ENCODE results near the gene ITSN2.
"Not testable (repeated sequence)": the region's sequence is repeated elsewhere in the genome, so short reads cannot be mapped to it uniquely, and the experiment has no call there.

Gene ITSN2

DNA sequence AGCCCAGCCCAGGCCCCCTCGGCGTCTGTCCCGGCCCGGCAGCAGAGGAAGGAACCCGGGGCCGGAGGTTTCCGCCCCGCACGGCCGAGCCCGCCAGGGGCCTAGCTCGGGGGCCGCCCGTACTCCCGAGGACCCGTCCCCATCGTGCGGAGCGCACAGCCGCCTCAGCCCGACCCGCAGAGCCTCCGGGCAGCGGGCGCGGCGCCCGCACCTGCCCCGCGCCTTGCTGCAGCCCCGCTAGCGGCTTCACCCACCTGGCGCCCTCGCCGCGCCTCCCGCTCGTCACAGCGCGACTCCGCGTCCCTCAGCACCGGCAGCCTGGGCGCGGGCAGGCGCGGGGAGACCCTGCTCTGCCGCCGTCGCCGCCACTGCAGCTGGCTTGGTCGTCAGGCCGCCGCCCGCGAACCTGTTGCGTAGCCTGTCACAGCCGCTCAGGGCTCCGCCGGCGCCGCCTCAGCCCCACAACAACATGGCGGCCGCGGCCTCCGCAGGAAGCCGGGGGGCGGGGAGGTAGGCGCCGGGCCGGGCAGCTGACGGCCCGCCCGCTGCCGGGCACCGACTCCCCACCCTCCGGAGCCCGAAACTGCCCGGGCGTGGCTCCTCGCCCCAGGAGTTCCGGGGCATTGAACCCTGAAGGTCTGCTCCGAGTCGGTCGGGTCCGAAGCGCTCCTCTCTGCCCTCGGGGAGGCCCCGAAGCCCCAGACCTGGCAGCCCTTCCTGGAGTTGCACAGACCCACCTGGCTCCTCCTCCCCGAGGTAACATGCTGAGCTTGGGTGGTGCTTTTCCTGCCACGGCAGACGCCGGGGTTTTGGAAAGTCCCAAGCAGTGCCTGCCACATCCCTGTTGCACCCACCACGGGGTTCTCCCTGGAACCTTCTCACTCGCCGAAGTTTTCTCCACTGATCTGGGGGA, at the start of gene ITSN2:
TSS of gene ITSN2 (minus strand) at position 487 of the 913 bp plus-strand sequence. CDS start 32,454 bp downstream, outside the sequence.
- DNase-seq (ENCODE audit: low spot score): peak; percentile 74

DNA sequence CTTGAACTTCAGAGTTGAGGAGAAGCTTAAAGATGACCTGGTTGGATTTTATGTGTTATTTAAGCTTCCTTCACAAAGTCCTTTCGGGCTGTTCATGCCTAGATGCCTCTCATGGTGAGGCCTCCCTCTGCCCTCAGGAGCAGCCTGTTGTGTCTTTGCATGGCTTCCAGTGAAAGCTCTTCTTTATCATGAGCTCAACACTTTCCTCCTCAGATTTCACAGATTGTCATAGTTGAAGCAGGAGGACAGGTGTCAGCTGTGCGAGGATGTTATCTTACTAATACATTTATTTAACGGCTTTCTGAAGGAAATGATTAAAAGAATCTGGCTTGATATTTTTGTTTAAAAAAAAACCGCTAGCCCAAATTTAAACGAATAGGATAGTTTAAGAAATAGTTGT, 48.8 kb upstream of the ITSN2 start:
- DNase-seq (ENCODE audit: low spot score): no peak

DNA sequence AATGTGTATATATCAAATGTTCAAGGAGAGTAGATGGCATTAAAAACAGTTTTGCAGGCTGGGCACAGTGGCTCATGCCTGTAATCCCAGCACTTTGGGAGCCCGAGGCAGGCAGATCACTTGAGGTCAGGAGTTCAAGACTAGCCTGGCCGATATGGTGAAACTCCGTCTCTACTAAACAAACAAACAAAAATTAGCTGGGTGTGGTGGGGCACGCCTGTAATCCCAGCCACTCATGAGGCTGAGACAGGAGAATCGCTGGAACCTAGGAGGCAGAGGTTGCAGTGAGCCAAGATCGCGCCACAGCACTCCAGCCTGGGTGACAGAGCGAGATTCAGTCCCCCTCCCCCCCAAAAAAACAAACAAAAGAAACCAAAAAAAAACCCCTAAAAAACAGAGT, 48.4 kb upstream of the ITSN2 start:
- DNase-seq (ENCODE audit: low spot score): not testable (repeated sequence)

DNA sequence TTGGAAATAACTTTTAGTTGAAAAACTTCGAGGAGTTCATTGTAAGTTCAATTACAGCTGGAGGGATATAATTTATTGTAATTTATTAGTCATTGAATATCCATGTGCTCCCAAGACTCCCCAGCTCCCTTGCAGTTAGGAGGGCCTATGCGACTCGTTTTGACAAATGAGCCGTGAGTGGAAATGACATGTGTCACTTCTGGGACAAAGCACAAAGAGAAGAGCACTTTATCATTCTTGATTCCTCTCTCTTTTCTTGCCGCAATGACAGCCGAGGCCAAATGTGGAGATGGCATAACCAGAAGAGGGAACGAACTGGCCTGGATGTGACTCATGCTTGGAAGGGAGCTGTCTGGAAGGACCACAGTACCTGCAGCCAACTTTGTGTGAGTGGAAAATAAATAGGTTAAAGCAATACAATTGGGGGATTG, 44.2 kb upstream of the ITSN2 start:
- no peak for DNase-seq (ENCODE audit: low spot score)

DNA sequence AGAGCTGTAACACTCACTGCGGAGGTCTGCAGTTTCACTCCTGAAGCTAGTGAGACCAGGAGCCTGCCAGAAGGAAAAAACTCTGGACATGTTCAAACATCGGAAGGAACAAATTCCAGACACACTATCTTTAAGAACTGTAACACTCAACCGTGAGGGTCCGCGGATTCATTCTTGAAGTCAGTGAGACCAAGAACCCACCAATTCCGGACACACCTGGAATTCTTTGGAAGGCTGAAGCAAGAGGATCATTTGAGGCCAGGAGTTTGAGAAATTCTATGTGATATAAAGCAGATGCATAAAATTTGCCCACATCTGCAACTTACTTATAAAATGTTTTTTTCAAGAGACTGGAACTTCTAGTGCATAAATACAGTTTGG, 43.5 kb upstream of the ITSN2 start:
- DNase-seq (ENCODE audit: low spot score): no peak

DNA sequence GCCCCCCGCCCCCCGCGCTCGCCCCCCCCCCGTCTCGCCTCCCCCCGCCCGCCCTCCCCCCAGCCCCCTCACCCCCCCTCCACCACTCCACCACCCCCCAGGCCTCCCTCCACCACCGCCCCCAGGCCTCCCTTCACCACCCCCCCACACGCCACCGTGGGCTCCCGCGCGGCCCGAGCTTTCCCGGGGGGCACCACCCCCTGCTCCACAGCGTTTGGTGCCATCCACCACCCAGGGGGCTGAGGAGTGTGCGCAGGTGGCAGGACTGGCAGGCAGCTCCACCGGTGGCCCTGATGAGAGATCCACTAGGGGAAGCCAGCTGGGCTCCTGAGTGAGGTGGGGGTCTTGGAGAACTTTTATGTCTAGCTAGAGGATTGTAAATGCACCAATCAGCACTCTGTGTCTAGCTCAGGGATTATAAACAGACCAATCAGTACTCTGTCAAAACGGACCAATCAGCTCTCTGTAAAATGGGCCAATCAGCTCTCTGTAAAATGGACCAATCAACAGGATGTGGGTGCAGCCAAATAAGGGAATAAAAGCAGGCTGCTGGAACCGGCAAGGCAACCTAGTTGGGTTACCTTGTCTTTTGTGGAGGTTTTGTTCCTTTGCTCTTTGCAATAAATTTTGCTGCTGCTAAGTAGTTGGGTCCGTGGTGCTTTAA, 43.0 kb upstream of the ITSN2 start:
- no peak for DNase-seq (ENCODE audit: low spot score)

DNA sequence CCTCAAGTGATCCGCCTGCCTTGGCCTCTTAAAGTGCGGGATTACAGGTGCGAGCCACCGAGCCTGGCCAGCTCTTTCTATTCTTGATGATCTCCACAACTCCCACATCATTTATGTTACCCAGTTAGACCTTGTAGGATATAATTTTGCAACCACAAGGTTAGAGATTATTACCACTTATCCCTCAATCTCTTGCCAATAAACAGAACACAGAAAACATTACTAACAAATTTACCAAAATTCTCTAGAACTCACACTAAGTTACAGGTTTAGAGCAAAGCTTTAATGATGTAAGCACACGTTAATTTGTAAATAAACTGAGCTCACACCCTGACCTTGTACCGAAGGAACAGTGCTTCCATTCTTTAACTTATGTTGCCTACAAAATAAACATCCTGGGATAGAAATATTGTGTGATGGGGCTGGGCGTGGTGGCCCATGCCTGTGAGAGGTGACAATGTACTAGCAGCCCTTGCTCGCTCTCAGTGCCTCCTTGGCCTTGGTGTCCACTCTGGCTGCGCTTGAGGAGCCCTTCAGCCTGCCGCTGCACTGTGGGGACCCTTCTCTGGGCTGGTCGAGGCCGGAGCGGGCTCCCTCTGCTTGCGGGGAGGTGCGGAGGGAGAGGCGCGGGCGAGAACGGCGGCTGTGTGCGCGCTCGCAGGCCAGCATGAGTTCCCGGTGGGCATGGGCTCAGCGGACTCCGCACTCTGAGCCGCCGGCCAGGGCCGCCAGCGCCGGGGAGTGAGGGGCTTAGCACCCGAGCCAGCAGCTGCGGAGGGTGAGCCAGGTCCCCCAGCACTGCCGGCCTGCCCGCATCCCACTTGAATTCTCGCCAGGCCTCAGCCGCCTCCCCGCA, 42.1 kb upstream of the ITSN2 start:
- DNase-seq (ENCODE audit: low spot score): no peak

DNA sequence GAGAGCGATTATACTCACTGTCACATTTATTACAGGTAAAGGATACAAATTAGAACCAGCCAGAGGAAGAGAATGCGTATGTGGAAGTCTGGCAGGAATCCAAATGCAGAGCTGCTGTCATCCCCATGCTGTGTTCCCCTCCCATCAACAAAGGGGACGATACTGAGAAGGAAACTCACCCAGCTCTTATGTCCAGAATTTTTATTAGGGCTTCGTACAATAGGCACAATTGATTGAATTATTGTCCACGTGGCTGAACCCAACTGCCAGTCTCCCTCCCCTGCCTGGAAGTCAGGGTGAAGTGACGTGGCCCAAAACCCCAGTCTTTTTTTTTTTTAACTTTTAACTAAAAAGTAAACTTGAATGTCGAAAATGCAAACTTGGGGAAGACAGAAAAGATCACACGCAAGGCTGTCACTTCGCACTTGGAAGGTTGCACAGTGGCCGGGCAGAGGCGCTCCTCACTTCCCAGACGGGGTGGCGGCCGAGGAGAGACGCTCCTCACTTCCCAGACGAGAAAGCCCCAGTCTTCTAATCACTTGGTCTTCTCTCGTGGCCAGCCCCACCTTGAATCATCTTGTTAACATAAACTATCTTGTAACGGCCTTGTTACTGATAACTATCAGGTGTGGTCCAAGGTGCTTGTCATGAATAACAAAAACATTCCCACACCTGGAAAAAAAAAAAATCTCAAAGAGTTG, 40.0 kb upstream of the ITSN2 start:
- DNase-seq (ENCODE audit: low spot score): peak; percentile 35

DNA sequence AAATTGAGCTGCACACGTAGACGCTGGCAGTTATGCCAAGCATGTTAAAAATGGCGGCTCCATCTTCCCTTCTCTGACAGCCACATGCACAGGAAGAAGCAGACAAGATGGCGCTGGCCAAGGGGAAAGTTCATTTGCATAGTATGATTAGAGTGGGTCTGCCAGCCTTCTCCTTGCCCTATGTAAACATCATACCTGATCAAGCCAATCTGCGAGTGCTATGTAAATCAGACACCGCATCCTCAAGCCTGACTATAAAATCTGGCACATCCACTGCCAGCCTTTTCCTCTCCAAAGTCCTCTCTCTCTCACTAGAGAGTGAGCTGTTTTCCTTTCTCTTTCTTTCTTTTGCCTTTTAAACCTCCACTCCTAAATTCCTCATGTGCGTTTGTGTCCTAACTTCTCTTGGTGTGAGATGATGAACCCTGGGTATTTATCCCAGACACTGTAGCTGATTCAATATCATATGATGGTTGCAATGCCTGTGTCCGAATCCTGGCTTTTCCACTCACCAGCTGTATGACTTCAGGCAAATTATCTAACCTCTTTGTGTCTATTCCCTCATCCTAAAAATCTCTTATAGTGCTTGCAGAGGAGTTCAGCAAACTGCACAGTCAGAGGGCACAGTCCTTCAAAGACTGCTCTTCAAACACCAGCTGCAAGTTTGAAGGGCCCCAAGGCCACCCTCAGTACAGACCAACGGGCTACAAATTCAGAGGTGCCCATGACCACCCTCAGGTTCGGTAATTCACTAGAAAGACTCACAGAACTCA, 39.3 kb upstream of the ITSN2 start:
- no peak for DNase-seq (ENCODE audit: low spot score)

DNA sequence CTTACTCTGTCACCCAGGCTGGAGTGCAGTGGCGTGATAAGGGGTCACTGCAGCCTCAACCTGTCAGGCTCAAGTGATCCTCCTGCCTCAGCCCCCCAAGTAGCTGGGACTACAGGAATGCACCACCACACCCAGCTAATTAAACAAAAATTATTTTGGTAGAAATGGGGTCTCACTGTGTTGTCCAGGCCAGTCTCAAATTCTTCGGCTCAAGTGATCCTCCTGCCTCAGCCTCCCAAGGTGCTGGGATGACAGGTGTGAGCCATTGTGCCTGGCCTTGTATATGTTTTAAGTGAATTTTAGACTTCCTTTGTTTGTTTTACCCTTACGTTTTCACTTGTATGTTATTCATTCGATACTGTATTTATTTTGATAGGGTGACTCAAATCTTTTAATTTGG, 34.7 kb upstream of the ITSN2 start:
- DNase-seq (ENCODE audit: low spot score): no peak

DNA sequence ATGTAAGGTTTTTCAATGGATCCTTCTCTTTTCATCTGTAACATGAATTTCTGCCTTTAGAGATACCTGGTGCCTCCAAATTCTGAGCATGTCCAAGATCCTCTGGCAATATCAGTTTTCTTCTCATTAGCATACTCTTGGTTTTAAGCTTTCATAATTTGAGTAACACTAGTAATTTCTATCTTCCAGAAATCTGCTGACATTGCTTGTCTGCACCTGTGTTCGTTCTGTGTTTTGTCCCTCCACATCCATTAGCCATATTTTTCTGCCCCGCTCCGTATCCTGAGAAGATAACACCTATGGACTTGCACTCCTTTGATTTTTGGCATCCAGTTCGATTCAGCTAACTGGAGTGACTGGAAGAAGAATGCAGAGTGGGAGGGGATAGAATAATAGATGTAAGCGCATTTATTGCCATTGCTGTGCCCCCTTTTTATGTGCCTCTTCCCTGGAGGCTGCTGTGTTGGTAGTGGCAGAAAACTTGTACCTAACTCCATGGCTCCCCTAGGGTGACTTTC, 32.3 kb upstream of the ITSN2 start:
- no peak for DNase-seq (ENCODE audit: low spot score)

DNA sequence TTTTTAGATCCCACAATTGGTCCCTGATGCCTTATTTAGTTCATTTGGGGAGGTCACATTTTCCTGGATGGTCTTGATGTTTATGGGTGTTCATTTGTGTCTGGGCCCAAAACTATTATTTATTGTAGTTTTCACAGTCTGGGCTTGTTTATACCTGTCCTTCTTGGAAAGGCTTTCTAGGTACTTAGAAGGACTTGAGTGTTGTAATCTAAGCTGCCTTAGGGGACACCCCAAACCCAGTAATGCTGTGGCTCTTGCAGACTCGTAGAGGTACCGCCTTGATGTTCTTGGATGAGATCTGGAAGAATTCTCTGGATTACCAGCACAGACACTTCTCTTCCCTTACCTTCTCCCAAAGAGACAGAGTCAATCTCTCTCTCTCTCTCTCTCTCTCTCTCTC, 25.0 kb upstream of the ITSN2 start:
- no peak for DNase-seq (ENCODE audit: low spot score)

DNA sequence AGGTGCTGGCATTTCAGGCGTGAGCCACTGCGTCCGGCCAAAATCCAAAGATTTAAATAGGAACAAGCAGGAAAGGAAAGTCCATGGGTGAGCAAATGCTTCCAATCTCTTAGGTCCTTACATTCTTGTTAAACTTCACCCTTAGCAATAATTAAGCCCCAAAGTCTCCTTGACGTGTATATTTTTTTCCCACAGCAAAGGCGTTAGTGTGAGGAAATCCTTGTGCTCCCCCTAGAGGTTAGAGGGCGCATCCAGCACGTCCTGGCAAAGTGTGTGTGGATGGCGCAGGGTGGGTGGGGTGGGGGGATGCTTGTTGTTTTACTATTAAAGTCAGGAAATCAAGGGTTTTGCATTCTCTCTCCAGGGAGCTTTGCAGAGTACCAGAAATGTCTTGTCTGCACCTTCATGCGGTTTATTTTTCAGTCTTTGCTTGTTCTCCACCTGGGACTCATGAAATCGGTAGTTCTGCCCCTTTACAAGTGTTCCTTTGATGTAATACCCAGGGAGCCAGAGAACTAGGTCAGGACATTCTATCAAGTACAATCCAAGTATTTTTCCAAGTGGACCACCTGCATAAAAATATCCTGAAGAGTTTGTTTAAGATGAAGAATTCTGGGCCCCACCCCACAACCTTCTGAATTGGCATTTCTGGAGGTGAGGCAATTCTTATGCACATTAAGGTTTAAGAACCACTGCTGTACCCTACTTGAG, 22.2 kb upstream of the ITSN2 start:
- DNase-seq (ENCODE audit: low spot score): peak; percentile 68

DNA sequence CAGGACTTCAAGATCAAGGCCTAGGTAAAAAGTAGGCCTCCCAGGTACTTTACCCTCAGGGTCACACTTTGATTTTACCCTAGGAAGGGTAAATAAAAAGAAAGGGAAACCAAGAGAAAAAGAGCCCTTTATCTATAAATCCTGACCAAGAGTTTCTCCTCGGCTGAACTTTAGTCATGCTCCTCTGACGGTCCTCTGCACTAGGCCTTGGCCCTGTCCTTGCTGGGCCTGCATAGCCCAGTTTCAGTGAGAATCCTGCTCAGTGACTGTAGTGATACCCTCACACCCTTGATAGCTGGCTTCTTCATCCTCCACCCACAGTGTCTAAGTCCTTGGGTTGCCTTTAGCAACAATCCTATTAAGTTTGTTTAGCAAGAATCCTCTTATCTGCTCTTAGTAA, 20.5 kb upstream of the ITSN2 start:
- DNase-seq (ENCODE audit: low spot score): no peak

DNA sequence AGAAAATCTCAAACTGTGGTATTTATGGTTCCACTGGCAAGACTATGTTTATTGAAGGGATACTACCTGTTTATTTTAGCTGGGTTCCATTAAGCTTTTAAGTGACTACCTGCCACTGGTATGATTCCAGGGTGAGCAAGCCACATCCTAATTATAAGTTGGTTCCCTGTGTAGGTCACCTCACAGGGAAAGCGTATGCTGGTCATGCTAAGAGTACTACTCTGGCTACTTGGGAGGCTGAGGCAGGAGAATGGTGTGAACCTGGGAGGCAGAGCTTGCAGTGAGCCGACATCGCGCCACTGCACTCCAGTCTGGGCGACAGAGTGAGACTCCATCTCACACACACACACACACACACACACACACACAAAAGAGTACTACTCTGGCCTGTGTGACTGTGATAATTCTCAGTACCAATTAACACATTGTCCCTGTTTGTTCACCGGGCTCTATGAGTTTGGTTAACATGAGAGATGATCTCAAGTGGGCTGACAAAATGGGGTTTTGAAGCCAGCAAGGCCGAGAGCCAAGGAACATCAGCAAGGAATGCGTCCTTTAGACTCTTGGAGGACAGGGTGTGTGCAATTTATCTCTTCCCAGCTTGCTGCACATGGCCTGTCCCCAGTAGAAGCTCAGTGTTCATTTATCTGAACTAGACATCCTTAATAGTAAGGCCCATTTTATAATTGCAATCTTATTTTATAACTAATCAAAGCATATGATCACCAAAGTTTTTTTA, 15.2 kb upstream of the ITSN2 start:
- no peak for DNase-seq (ENCODE audit: low spot score)

DNA sequence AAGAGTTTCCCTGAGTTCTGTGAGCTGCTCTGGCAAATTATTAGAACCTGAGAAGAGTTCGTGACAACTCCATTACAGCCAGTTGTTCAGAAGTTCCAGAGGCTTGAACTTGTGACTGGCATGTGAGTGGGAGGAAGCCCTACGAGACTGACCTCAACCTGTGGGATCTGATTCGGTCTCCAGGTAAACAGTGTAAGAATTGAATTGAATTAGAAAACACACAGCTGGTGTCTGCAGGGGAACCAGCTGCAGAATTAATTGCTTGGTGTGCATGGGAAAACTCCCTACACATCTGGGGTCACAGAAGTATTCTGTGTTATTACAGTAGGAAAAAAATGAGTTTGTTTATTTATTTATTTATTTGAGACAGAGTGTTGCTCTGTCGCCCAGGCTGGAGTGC, 14.0 kb upstream of the ITSN2 start:
- no peak for DNase-seq (ENCODE audit: low spot score)

DNA sequence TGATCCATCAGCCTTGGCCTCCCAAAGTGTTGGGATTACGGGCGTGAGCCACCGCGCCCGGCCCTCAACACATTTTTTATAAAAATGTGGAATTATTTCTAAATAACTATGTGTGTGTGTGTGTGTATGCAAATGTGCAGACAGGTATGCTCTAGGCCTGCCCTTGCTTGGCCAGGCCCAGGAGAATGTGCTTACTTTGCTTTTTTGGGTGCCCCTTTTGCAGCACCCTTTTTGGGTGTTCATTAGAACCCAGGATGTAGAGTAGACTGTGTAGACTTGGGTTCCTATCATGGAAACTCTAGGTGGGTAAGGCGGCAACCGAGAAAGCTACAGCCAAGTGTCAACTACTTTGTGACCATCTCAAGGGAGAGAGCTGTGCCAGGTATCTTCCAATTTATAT, 11.7 kb upstream of the ITSN2 start:
- no peak for DNase-seq (ENCODE audit: low spot score)

DNA sequence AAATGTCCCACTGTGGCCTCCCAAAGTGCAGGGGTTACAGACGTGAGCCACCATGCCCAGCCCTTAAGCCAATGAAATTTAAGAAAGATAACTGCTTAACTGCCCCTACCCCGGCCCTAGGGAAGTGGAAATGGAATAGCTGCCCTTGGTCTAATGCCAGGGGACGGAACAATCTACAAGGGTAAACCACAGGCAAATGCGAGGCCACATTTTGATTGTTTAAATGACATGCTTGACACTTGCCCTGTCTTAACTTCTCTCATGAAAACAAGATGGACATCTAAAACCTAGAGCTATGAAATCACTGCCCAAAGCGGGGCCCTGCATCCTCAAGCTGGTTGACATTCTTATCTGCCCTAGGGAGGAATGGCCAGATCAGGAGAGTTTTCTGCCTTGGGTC, 5.5 kb upstream of the ITSN2 start:
- no peak for DNase-seq (ENCODE audit: low spot score)

DNA sequence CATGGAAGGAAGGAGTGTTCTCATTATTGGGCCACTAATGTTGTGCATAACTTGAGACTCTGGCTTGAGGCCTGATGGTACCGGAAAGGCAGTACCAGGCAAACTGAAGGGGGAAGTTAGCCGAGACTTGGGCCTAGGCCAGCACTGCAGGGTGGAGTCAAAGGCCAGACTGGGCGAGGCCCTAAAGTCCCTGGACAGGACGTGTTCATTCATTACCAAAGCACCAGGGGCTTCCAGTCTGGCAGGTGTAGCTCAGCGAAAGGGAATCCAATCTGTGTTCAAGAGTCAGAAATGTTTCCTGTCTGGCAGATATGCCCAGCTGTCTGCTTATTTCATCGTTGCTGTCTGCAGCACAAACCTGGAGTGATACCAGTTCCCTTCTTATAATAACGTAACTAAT, 4.7 kb upstream of the ITSN2 start:
- peak; percentile 19 for DNase-seq (ENCODE audit: low spot score)

DNA sequence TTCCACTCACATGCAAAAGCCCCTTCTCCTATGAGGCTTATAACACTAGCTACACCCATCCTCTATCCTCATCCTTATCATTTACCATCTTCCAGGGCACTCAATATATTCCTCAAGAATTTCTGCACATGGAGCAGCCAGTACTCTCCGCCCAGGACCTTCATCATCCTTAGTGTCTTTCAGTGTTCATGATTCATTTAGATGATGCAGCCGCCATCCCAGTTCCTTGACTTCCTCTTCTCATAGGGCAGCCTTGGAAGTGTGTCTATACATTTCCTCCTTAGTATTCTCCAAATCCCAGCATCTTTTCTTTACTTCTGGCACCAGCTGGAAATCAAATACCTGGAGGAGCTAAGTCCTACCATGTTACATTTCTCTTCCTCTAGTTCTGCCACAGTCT, 3.0 kb upstream of the ITSN2 start:
- no peak for DNase-seq (ENCODE audit: low spot score)
